Rectal smooth muscle tissue (tissue), 1 donor: ENCODE results near the gene F10.
"Not testable (repeated sequence)": the region's sequence is repeated elsewhere in the genome, so short reads cannot be mapped to it uniquely, and the experiment has no call there.

Source experiments
- H3K27ac ChIP-seq: one replicate; pipeline ENCODE4 v1.7.0; 2013; ENCODE audit warnings: low read depth, low read length, inconsistent platforms
- H3K27me3 ChIP-seq: one replicate; pipeline ENCODE4 v1.7.0; 2013; ENCODE audit warnings: low read length; ENCODE audit not compliant: control insufficient read depth, insufficient read depth
- H3K36me3 ChIP-seq: one replicate; pipeline ENCODE4 v1.7.0; 2013; ENCODE audit warnings: low read length; ENCODE audit not compliant: control insufficient read depth, insufficient read depth
- H3K4me1 ChIP-seq: one replicate; pipeline ENCODE4 v1.7.0; 2013; ENCODE audit warnings: low read length; ENCODE audit not compliant: control insufficient read depth, insufficient read depth
- H3K4me3 ChIP-seq: one replicate; pipeline ENCODE4 v1.7.0; 2013; ENCODE audit warnings: low read length
- H3K9ac ChIP-seq: one replicate; pipeline ENCODE4 v1.7.0; 2013; ENCODE audit warnings: low read length

F10 gene

DNA sequence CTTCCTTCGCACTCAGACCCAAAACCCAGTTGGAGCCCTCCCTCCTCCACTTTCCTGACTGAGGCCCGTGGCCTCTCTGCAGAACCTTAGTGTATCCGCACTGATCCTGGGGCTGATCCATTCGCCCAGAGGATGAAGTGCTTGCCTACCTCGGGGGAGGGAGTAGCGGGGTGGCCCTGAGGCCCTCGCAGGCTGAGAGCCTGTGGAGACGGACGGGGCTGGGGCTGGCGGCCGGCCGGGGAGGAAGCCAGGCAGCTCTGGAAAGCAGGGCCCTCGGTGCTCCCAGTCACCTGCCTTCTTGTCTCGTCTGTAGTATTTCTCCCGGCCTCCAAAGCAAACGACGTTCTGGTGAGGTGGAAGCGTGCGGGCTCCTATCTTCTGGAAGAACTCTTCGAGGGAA lies 37.1 kb downstream of the F10 start:
- H3K4me3 ChIP-seq, result no peak overlapping the region
- no peak overlapping the region for H3K27ac ChIP-seq
- H3K9ac ChIP-seq, result no peak overlapping the region
- peaks cover 4% of the 10 kb centered on the region for H3K27me3 ChIP-seq
- no peaks in the 10 kb centered on the region for H3K4me1 ChIP-seq
- H3K36me3 ChIP-seq, result no peaks in the 10 kb centered on the region

DNA sequence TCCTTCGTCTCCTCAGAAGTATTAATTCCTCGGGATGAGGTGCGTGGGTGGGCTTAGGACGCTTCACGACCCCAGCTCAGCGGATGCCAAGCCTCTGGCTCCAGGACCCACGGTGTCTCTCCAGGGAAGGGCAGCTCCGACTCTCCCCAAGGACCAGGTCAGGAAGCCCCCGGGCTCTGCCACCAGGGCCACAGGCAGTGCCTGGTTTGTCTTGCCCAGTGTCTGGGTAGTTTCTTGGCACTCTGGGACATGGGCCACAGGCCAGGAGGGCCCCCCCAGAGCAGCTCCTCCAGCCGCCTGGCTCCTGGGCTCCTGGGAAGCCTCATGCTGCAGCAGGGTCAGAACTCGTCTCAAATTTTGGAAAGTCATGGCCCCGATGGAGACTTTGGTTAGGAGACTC lies 38.4 kb downstream of the F10 start:
- Histone ChIP-seq H3K9ac (no peak overlapping the region), H3K36me3 (no peaks in the 10 kb centered on the region), H3K27ac (no peak overlapping the region), H3K4me1 (no peaks in the 10 kb centered on the region), H3K27me3 (peaks cover 4% of the 10 kb centered on the region), H3K4me3 (no peak overlapping the region)

DNA sequence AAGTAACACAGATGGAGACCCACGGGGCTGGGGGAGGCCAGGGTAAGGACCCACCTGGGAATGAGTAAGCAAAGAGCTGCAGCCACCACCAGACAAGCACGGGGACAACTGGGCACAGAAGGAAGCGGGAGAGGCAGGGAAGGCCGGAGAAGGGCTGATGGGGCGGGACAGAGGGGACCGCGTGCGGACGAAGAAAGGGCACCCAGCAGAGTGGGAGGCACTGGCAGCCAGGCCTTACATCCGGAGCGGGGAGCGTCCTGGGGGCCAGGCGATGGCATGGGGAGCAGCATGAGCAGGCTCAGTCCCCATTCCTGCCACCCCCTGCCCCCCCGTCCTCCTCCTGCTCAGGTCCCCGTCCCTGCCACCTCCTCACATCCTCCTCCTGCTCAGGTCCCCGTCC lies 38.8 kb downstream of the F10 start:
- Histone ChIP-seq H3K4me1 (no peaks in the 10 kb centered on the region), H3K9ac (no peak overlapping the region), H3K4me3 (no peak overlapping the region), H3K36me3 (no peaks in the 10 kb centered on the region), H3K27me3 (peaks cover 4% of the 10 kb centered on the region), H3K27ac (no peak overlapping the region)

DNA sequence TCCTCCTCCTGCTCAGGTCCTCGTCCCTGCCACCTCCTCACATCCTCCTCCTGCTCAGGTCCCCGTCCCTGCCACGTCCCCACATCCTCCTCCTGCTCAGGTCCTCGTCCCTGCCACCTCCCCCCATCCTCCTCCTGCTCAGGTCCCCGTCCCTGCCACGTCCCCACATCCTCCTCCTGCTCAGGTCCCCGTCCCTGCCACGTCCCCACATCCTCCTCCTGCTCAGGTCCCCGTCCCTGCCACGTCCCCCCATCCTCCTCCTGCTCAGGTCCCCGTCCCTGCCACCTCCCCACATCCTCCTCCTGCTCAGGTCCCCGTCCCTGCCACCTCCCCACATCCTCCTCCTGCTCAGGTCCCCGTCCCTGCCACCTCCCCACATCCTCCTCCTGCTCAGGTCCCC lies 39.4 kb downstream of the F10 start:
- H3K27me3 ChIP-seq, H3K4me3 ChIP-seq, H3K4me1 ChIP-seq, H3K36me3 ChIP-seq, H3K9ac ChIP-seq, H3K27ac ChIP-seq: not testable (repeated sequence)

DNA sequence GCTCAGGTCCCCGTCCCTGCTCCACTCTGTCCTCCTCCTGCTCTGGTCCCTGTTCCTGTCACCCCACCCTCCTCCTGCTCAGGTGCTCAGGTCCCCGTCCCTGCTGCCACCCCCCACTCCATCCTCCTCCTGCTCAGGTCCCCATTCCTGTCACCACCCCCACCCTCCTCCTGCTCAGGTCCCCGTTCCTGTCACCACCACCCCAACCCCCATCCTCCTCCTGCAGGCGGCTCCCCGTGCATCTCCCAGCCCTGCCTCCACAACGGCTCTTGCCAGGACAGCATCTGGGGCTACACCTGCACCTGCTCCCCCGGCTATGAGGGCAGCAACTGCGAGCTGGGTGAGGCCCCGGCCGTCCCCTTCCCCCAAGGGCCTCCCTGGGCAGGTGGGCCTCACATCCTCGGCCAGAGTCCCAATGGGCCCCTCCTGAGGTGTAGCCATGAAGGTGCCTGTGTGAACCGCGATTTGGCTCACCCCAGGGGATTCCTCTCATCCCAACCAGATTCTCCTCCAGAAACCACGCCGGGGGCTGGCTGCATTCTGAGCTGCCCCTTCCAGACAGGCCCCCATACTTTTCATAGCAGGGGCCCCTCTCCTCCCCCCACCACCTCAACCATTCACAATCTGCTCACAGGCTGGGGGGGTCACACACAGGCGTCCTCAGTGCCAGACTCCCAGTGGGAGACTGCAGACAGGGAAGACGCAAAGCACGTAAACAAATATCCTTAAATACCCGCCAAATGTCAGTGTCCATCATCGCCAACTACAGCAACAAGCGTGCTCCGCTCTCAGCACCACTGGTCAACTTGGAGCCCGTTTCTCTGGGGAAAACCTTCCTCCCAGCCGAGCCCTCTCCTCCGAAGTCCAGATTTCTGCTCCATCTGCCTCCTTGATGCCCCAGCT lies 40.4 kb downstream of the F10 start:
- no peaks in the 10 kb centered on the region for H3K36me3 ChIP-seq
- no peak overlapping the region for H3K27ac ChIP-seq
- no peaks in the 10 kb centered on the region for H3K4me1 ChIP-seq
- no peak overlapping the region for H3K9ac ChIP-seq
- H3K27me3 ChIP-seq, result peaks cover 4% of the 10 kb centered on the region
- H3K4me3 ChIP-seq, result no peak overlapping the region

DNA sequence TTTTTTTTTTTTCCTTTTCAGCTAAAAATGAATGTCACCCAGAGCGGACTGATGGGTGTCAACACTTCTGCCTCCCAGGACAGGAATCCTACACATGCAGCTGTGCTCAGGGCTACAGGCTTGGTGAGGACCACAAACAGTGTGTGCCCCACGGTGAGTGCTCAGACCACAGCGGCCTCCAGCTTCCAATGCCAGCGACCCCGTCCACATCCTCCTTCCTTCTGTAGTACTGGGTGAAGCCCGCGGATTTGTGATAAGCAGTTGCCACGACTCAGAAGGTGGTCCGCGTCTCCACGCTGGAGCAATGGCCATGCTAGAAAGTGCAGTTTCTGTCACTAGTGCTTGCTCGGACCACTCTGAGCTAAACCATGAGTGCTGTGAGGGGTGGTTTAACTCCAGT lies 41.9 kb downstream of the F10 start:
- Histone ChIP-seq H3K27me3 (peaks cover 4% of the 10 kb centered on the region), H3K4me1 (no peaks in the 10 kb centered on the region), H3K4me3 (no peak overlapping the region), H3K9ac (no peak overlapping the region), H3K36me3 (no peaks in the 10 kb centered on the region), H3K27ac (no peak overlapping the region)

DNA sequence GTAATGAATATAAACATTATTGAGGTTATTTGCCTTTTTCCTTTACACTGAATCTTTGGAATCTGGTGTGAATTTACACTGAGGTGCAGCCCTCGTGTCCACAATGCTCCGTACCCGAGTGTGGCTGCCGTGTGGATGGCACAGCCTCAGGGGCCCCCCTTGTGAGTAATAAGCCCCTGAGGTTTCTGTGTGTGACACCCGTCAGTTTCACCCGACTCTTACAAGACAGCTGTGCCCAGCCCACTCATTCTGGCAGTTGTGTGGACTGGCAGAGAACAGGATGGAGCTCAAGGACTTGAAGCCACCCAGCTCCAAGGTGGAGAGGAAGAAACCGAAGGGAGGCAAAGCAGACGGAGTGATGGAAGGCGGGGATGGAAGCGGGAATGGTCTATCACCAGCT lies 43.7 kb downstream of the F10 start:
- Histone ChIP-seq H3K4me3 (no peak overlapping the region), H3K9ac (no peak overlapping the region), H3K27ac (no peak overlapping the region), H3K36me3 (peaks cover 1% of the 10 kb centered on the region), H3K27me3 (peaks cover 4% of the 10 kb centered on the region), H3K4me1 (no peaks in the 10 kb centered on the region)

DNA sequence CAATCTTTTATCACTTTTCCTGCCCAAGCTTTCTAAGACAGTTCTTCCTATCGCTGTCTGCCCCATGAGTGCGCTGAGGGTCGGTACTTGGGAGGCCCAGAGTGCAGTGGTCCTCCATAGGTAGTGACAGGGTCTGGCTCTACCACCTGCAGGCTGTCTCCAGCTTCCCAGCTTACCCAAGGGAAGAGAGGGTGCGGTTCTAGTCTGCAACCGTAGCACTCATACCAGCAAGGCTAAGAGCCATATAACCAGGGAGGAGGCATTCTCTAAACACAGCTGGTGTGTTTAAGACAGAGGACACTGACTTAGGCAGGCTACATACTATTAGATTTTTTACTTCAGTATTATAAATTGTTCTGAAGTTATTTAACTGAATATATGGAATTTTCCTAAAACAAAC lies 44.1 kb downstream of the F10 start:
- no peak overlapping the region for H3K9ac ChIP-seq
- H3K36me3 ChIP-seq, result peaks cover 3% of the 10 kb centered on the region
- no peak overlapping the region for H3K27ac ChIP-seq
- no peaks in the 10 kb centered on the region for H3K4me1 ChIP-seq
- H3K4me3 ChIP-seq, result no peak overlapping the region
- peaks cover 4% of the 10 kb centered on the region for H3K27me3 ChIP-seq

DNA sequence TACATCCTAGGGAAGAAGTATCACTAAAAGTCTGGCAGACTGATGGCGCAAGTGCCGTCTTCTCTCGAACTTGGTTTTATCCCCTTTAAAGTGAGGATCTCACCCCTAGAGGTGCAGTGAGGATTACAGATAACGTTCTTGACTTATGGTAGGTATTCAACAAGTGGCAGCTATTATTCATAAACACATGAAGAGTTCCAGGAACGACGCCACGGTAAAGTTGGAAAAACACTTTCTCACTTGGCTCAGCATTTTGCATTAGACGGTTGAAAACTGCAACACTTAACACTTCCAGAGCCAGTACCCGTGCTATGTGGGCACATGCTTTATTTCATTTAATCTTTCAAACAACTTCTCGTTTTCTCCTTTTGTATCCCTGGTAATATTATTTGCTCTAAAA lies 44.6 kb downstream of the F10 start:
- no peaks in the 10 kb centered on the region for H3K4me1 ChIP-seq
- H3K27me3 ChIP-seq, result peaks cover 4% of the 10 kb centered on the region
- H3K4me3 ChIP-seq, result no peak overlapping the region
- H3K36me3 ChIP-seq, result peaks cover 3% of the 10 kb centered on the region
- H3K9ac ChIP-seq, result no peak overlapping the region
- H3K27ac ChIP-seq, result no peak overlapping the region

DNA sequence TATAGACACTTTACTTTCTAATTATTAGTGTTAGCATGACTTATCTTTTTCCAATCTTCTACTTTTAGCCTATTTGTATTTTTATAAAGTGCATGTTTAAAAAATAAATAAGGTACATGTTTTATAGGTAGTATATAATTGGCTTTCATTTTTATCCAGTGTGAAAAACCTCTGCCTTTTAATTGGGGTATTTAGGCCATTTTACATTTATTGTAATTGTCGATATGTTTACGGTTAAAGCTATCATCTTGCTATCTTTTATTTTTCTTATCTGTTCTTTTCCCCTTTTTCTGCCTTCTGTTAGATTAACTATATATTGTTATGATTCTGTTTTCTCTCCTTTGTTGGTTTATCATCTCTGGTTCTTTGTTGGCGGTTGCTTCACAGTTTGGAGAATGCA lies 45.0 kb downstream of the F10 start:
- no peak overlapping the region for H3K27ac ChIP-seq
- H3K27me3 ChIP-seq, result peaks cover 4% of the 10 kb centered on the region
- H3K4me3 ChIP-seq, result no peak overlapping the region
- no peak overlapping the region for H3K9ac ChIP-seq
- H3K4me1 ChIP-seq, result no peaks in the 10 kb centered on the region
- peaks cover 3% of the 10 kb centered on the region for H3K36me3 ChIP-seq

DNA sequence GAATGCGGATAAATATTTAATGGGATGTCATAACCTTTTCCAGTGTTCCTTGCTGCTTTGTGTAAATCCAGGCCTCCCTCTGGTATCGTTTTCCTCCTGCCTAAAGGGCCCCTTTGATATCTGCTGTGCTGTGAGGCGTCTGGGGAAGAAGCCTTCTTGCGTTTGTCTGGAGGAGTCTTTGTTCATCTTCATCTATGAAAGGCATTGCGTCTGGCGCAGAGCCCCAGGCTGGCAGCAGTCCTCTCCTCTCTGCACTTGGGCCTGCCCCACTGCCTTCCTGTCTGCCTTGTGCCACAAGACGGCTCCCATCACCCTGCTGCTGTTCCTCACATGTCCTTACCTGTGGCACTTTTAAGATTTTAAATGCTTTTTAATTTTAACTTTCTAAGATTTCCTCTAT lies 45.6 kb downstream of the F10 start:
- Histone ChIP-seq H3K27me3 (peaks cover 4% of the 10 kb centered on the region), H3K9ac (no peak overlapping the region), H3K36me3 (peaks cover 3% of the 10 kb centered on the region), H3K4me1 (no peaks in the 10 kb centered on the region), H3K4me3 (no peak overlapping the region), H3K27ac (no peak overlapping the region)

DNA sequence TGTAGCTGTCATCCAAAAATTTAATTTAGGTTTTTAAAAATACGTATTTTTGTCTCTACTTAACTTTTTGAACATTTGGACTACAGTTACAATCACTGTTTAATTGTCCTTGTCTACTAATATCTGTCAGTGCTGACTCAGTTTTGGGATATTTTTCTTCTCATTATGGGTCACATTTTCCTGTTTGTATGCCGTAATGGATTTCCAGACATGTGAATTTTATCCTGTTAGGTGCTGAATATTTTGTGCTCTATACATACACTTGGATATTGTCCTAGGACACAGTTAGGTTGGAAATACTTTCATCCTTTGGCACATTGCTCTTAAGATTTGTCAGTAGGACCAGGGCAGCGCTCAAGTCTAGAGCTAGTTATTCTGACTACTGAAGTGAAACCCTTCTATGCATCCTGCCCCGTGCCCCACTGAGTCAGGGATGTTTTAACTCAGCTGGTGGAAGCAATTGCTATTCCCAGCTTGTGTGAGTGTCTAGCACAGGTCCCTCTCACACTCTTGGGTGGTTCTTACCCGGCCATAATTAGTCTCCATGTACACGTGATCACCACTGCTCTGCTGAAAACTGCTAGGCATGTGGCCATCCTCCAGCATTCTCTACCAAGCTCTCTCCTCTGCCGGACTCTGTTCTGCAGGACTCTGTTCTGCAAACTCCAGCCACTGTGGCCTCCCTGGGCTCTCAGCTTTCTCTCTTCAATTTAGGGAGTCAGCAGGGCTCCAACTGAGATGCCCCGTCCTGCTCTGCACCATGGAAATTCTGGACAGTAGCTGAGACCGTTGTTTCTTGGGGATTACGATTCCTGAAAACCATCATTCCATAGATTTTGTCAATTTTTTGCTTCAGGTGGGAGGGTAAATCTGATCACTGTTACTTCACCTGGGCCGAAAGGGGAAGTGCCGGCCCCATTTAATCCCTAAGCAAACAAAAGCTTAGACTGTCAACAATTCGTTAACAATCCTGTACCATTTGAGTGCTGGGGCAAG lies 47.0 kb downstream of the F10 start:
- Histone ChIP-seq H3K27ac (no peak overlapping the region), H3K36me3 (peaks cover 3% of the 10 kb centered on the region), H3K4me3 (no peak overlapping the region)

More for the DNA sequence above, 47.0 kb downstream of the F10 start:
- Histone ChIP-seq H3K4me1 (no peaks in the 10 kb centered on the region), H3K27me3 (no peaks in the 10 kb centered on the region), H3K9ac (no peak overlapping the region)
